T47D (cell line): ENCODE results near the gene C1QL1.

Experiments used
- DNase-seq, 2 experiments: peaks; one replicate each; pipeline versions ENCODE4 v3.0.0 to v3.0.0-alpha.2; 2011 to 2012; ENCODE audit warnings: low read depth in 1 of 2, low spot score in 1 of 2
- JUND ChIP-seq: IDR thresholded peaks from 2 replicates; pipeline ENCODE4 v1.6.1; 2012; ENCODE audit warnings: low read depth
- in situ Hi-C: cut with HindIII; loops from 2 replicates; pipeline ENCODE4 v1.10.0; 2016; ENCODE audit warnings: low sequenced_read_pairs, low pct_unique_long_range_greater_than_20kb

The C1QL1 gene

DNA sequence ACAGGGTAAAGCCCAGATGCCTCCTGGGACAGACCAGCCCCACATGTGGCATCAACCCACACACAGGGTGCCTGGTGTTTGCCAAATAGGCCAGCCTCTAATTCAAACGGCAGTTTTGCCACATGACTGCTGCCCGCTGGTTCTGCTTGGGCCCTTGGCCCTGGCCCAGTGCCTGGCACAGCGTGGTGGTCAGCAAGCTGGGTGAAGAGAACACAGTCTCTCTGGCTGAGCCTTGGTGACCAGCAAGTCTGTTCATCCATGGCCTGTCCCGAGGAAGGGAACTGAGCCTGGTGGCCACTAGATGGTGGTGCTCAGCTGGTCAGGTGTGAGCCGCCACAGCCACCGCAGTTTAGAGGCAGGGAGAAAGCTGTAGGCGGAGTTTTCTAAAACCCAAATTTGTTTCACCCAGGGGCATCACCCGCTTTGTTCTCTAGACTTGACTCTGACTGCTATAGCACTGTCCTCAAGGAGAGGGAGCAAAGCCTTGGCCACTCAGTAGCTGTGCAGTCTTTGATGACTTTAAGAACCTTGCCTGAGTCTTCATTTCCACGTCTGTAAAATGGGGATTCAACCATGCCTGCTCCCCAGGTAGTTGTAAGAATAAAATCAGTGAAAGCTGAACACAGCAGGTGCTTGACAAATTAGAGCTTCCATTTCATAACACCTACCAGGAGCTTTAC is 48.1 kb downstream of the C1QL1 start:
- no peak for TF ChIP-seq JUND
- peak; percentile 91 to 93 for DNase-seq
- in situ Hi-C loops, result no loop called here

- no peak for DNase-seq
- in situ Hi-C loops, result no loop called here
- no peak for TF ChIP-seq JUND
Measured at GRCh38 chr17:44919411-44919810, 48.7 kb downstream of the C1QL1 start.

- in situ Hi-C loops, result no loop called here
- no peak for DNase-seq
- TF ChIP-seq JUND, result no peak
Measured at GRCh38 chr17:44918006-44918405, 50.1 kb downstream of the C1QL1 start.

GRCh38 chr17:44917456-44917855 is 50.6 kb downstream of the C1QL1 start:
- no peak for TF ChIP-seq JUND
- in situ Hi-C loops, result no loop called here
- DNase-seq, result no peak

- TF ChIP-seq JUND, result no peak
- no peak for DNase-seq
- in situ Hi-C loops, result no loop called here
Measured at GRCh38 chr17:44916781-44917241, 51.3 kb downstream of the C1QL1 start.

- in situ Hi-C loops, result no loop called here
- no peak for DNase-seq
- no peak for TF ChIP-seq JUND
Measured at GRCh38 chr17:44915862-44916780, 52.0 kb downstream of the C1QL1 start.

GRCh38 chr17:44915321-44915726 is 52.8 kb downstream of the C1QL1 start, which contains the start of gene GFAP:
GFAP (minus strand) TSS chr17:44915500; CDS start chr17:44915486, 14 bp downstream.
- in situ Hi-C loops, result no loop called here
- DNase-seq, result no peak
- TF ChIP-seq JUND, result no peak

- in situ Hi-C loops, result no loop called here
- DNase-seq, result no peak
- TF ChIP-seq JUND, result no peak
Measured at GRCh38 chr17:44914698-44915271, 53.3 kb downstream of the C1QL1 start.

DNA sequence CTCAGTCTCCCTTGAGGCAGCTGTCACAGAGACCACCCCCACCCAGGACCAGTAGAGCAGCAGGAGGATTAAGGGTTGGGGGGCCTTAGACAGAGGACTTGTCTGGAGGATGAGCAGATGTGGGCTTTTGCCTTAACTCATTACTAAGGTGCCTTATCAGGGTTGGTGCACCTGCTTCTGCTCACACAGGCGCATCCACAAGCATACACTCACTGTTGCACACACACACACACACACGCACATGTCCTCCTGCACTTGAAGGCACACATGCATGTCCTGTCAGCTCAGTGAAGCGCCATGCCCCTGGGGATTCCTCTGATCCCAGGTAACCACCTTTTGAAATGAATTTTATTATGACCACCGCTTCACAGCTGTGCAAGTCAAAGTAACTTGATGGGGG is 54.0 kb downstream of the C1QL1 start:
- no peak for DNase-seq
- in situ Hi-C loops, result no loop called here
- no peak for TF ChIP-seq JUND

- in situ Hi-C loops, result no loop called here
- TF ChIP-seq JUND, result no peak
- no peak for DNase-seq
Measured at GRCh38 chr17:44913676-44914075, 54.4 kb downstream of the C1QL1 start.

DNA sequence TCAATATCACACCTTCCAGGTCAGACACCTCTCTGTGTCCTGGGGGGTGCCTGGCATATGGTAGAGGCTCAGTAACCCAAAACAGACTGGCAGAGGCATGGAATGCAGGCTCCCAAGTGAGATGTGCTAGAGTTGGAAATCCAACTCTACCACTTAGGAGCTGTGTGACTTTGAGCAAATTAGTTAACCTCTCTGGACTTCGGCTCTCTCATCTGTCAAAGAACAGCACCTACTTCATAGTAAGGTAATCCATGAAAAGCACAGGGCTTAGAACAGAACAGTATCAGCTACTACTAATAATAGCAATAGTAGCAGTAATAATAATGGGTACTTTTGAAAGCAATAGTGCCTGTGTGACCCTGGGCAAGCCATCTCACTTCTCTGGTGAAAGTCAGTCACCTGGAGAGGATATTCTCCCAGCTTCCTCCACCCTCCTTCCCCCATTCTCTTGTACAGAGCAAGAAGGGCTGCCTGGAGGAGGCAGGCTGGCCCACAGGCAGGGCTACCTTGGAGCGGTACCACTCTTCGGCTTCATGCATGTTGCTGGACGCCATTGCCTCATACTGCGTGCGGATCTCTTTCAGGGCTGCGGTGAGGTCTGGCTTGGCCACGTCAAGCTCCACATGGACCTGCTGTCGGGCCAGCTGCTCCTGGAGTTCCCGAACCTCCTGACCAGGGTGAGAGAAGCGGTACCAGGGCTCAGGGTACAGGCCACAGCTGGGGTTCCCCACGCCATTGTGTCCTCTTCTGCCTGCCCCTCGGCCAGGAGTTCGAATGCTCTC is 55.1 kb downstream of the C1QL1 start:
- no peak for TF ChIP-seq JUND
- in situ Hi-C loops, result no loop called here
- no peak for DNase-seq
